Activated CD8-positive, alpha-beta memory T cell treated with anti-CD3 and anti-CD28 coated beads, Interleukin-2, amount 50 U/mL, for 4 hours (primary cell): ENCODE data around the gene CBY3.
"Not testable (repeated sequence)": the region's sequence is repeated elsewhere in the genome, so short reads cannot be mapped to it uniquely, and the experiment has no call there.

Experiments
- DNase-seq: peaks from one replicate; pipeline ENCODE4 v3.0.0-alpha.2; 2020

Gene CBY3

GRCh38 chr5:179680780-179681401 is at the start of gene CBY3:
TSS of gene CBY3 (minus strand) at chr5:179681034. CDS start at chr5:179680918, 116 bp downstream.
- no peak for DNase-seq

DNA sequence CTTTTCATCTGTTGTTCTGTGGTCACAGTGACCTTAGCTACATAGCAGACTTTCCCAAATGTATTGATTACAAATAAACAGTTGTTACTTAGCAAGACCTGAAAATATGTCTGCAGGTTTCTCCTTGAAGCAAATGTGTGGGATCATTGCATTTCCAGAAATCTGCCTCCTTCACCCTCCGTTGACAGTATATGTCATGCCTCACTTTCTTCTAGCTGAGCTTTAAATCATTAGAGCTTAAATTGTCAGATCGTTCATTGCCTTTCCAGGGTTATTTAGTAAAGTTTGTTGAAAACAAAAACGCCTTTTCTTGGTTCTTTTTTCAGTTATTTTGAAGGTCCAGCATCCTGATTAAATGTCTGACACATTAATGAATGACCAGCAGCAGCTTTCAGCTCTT is 49.5 kb upstream of the CBY3 start:
- DNase-seq: no peak

GRCh38 chr5:179729727-179730126 is 48.9 kb upstream of the CBY3 start:
- DNase-seq: no peak

- DNase-seq: no peak
Measured at GRCh38 chr5:179729303-179729702, 48.5 kb upstream of the CBY3 start.

GRCh38 chr5:179727106-179727505 is 46.3 kb upstream of the CBY3 start:
- DNase-seq: no peak

DNA sequence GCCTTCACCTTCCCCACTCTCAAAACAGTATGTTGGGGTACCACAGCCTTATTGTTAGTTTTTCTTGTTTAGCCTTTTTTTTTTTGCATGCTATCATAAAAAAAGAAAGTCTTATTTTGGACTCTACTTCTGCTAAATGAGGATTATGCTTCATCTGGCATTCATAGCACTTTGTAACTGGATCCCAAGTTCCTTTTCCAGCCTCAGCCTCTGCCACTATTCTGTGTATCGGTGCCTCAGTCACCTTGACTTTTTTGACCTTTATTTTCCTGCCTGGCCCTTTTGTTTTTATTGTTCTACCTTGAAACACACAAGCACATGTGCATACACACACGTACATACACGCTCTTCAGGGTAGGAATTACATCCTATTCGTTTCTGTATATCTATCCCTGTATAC is 43.3 kb upstream of the CBY3 start:
- DNase-seq: no peak

GRCh38 chr5:179720222-179720621 is 39.4 kb upstream of the CBY3 start:
- DNase-seq: no peak

DNA sequence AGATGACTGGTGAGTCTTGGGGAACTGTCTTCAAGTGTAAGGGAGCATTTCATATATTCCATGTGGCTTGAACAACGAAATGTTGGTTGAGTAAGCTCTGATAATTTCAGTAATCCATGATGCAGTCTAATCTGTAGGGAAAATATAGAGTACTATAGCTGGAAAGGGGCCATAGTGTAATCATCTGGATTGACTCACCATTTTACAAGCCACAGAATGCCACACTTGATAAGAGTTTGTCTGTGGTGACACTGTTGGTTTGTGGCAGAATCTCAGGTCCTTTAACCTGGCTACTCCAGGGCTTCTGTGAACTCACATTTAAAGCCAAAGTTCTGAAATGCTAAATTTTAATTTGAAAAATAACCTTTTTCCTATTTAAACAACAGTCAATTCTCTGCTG is 35.5 kb upstream of the CBY3 start:
- no peak for DNase-seq

- DNase-seq: no peak
Measured at GRCh38 chr5:179700401-179700918, 19.6 kb upstream of the CBY3 start.

DNA sequence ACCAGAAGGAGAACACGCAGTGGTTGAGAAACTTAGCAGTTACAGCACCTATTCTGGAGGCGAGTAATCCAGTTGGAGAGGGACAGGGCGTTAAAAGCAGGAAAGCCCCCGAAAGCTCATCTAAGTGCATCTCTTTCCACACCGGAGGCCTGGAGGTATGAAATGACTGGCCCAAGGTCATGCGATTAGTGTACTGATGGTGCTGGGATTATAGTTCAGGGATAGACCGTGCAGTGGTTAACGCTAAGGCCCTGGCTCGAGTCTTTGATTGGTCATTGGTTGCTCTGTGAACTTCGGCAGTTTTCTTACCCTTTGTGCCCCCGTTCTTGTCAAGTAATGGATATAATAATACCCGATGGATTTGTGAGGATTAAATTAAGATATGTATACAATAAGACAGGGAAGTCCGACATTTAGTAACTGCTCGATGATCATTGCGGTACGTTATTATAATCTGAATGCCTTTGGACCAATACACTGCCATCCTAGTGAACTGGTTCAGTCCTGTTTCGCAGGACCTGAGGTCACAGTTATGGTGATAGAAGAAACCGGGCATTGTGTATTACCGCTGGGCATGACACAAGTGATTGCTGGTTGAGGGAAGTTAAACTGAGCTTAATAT is 18.9 kb upstream of the CBY3 start:
- DNase-seq: no peak

GRCh38 chr5:179698935-179699615 is 18.2 kb upstream of the CBY3 start, which contains the start of gene CANX:
TSS of gene CANX (plus strand) at chr5:179698967. CDS start at chr5:179705682, 6,715 bp downstream.
- DNase-seq: no peak

- peak; percentile 98 for DNase-seq
Measured at GRCh38 chr5:179697993-179698934, 17.4 kb upstream of the CBY3 start.

GRCh38 chr5:179697543-179697942 is 16.7 kb upstream of the CBY3 start:
- not testable (repeated sequence) for DNase-seq

DNA sequence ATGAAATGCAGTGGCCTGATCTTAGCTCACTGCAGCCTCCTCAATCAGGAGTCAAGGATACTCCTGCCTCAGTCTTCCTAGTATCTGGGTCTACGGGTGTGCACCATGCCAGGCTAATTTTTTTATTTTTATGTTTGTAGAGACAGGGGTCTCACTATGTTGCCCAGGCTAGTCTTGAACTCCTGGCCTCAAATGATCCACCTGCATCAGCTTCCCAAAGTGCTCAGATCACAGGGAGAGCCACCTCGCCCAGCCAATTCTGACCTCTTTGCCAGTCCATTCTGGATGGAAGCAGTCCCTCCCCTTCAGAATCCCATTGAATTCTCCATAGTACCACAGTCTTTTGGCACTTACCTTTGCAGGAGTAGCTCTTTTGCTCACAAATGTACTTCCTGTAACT is 16.3 kb upstream of the CBY3 start:
- DNase-seq: no peak

DNA sequence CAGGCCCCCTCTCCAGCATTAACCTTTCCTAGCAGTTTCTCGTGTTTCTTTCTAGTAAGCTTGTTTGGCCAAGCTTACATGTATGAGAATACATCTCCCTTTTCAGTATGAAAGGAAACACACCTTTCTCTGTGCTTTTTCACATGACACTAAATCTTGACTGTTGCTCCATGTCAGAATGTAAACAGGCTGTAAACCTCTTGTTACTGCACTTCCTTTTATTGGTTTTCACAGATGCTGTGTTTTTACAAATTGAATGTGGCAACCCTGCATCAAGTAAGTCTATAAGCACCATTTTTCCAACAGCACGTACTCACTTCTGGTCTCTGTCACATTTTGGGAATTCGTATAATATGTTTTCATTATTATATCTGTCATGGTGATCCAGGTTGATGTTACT is 15.8 kb upstream of the CBY3 start:
- DNase-seq: no peak

GRCh38 chr5:179694561-179694960 is 13.7 kb upstream of the CBY3 start:
- DNase-seq: no peak

- DNase-seq: not testable (repeated sequence)
Measured at GRCh38 chr5:179689212-179689611, 8.4 kb upstream of the CBY3 start.

GRCh38 chr5:179680014-179680779 is 637 bp downstream of the CBY3 start:
- no peak for DNase-seq

DNA sequence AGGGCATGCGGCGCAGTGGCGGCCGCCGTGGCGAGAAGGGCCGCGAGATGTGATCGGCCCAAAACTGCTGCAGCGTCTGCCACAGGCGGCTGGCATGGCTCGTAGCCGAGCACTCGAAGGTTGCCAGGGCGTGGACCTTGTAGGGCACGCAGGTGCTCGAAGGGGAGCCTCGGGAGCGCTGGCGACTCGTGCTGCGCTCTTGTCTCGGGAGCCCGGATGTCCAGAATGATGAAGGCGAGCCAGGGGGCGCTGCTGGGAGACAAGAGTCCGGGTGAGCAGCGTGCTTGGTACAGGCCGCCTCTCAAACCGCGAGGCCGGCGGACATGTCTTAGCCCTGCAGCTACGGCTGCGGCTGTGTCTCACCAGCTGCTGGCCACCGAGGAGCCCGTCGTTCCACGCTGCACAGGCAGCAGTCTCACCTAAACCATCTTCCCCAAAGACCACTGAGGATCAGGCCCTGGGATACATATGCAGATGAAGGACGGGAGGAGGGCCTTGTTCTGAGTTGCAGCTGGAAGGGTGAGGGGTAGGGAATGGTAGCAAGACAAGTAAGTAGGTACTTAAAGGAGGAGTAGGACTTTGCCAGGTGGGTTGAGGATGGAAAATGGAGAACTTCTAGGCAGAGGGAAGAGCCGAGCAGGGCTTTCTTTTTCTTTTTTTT is 1.7 kb downstream of the CBY3 start:
- DNase-seq: peak; percentile 68

- DNase-seq: peak; percentile 92
Measured at GRCh38 chr5:179678223-179679013, 2.4 kb downstream of the CBY3 start.

GRCh38 chr5:179668391-179668790 is 12.4 kb downstream of the CBY3 start:
- peak; percentile 38 for DNase-seq
